Large intestine (tissue), 3 donors: ENCODE data around the gene PC. TPM values are rescaled to one million over a fixed set of nuclear protein-coding genes. Genes with fewer than 3 reads are reported as not detected.
A peak's percentile ranks its signal among the peaks of the same experiment; 100 is the strongest.

ENCODE experiments used
- DNase-seq, 2 donors: peaks; one replicate each; pipeline versions ENCODE4 v3.0.0 to v3.0.0-alpha.2; 2013
- H3K27ac ChIP-seq: one replicate; pipeline ENCODE4 v1.5.1; 2013; ENCODE audit warnings: low read length
- H3K27me3 ChIP-seq: 2 replicates; pipeline ENCODE4 v1.6.1; 2013; ENCODE audit warnings: low read length; ENCODE audit not compliant: control insufficient read depth, insufficient read depth
- H3K36me3 ChIP-seq: 2 replicates; pipeline ENCODE4 v1.6.1; 2013; ENCODE audit warnings: low read length; ENCODE audit not compliant: control insufficient read depth, insufficient read depth
- H3K4me1 ChIP-seq: one replicate; pipeline ENCODE4 v1.6.1; 2013; ENCODE audit warnings: low read length; ENCODE audit not compliant: control insufficient read depth, insufficient read depth
- H3K4me3 ChIP-seq: one replicate; pipeline ENCODE4 v1.5.1; 2013; ENCODE audit warnings: low read length
- H3K9me3 ChIP-seq: one replicate; pipeline ENCODE4 v1.6.1; 2013; ENCODE audit warnings: mild to moderate bottlenecking, low read depth, low read length, moderate library complexity; ENCODE audit not compliant: control insufficient read depth
- WGBS: methylation state at CpG from one replicate; pipeline ENCODE4 v1.1.5; 2013; ENCODE audit warnings: low lambda C conversion rate; ENCODE audit not compliant: insufficient coverage; 5-methylcytosine and 5-hydroxymethylcytosine counted together
- polyA plus RNA-seq: library from polyadenylated mRNA; unstranded; fragments of 120-200 nt; gene quantifications from one replicate; pipeline ENCODE4 v1.2.1, GENCODE V29; 2013

Gene PC
- polyA plus RNA-seq, 1 donor = 12.5 TPM

GRCh38 chr11:66878474-66878873 lies 79.7 kb downstream of the PC start:
- no peaks in the 10 kb centered on the region for H3K36me3 ChIP-seq
- peaks cover 2% of the 10 kb centered on the region for H3K9me3 ChIP-seq
- WGBS = no CpG with 5 or more reads among the region's 12 CpGs
- no peaks in the 10 kb centered on the region for H3K27me3 ChIP-seq
- no peak for DNase-seq
- peaks cover 6% of the 10 kb centered on the region for H3K4me1 ChIP-seq
- H3K4me3 ChIP-seq = no peak overlapping the region
- no peak overlapping the region for H3K27ac ChIP-seq

- Histone ChIP-seq H3K27ac (no peak overlapping the region), H3K4me1 (peaks cover 4% of the 10 kb centered on the region), H3K9me3 (peaks cover 2% of the 10 kb centered on the region), H3K27me3 (no peaks in the 10 kb centered on the region), H3K36me3 (no peaks in the 10 kb centered on the region), H3K4me3 (no peak overlapping the region)
- 88% methylated on average over 2 of the region's 9 CpGs for WGBS
- no peak for DNase-seq
These were observed 80.4 kb downstream of the PC start for GRCh38 chr11:66877588-66878385.

GRCh38 chr11:66875378-66875777 lies 82.8 kb downstream of the PC start:
- H3K4me1 ChIP-seq = peaks cover 4% of the 10 kb centered on the region

DNA sequence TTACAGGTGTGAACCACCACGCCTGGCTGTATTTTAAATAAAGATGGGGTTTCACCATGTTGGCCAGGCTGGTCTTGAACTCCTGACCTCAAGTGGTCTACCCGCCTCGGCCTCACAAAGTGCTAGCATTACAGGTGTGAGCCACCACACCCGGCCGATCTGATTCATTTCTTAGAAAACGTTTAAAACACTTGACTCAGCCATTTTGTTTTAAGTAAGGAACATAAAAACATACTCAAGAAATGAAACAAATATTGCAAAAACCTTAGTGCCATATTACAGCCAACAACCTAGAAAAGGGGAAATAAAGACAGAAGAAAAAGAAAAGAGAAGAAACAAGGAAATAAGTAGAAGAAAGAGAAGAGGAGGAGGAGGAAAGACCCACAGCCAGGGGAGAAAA lies 84.0 kb downstream of the PC start:
- peaks cover 14% of the 10 kb centered on the region for H3K36me3 ChIP-seq
- no CpG with 5 or more reads among the region's 6 CpGs for WGBS
- no peak for DNase-seq

More at GRCh38 chr11:66875378-66875777, 82.8 kb downstream of the PC start:
- no CpG with 5 or more reads among the region's 13 CpGs for WGBS
- no peak overlapping the region for H3K4me3 ChIP-seq
- peaks cover 2% of the 10 kb centered on the region for H3K9me3 ChIP-seq
- no peak overlapping the region for H3K27ac ChIP-seq
- no peaks in the 10 kb centered on the region for H3K27me3 ChIP-seq
- DNase-seq = no peak
- peaks cover 8% of the 10 kb centered on the region for H3K36me3 ChIP-seq

DNA sequence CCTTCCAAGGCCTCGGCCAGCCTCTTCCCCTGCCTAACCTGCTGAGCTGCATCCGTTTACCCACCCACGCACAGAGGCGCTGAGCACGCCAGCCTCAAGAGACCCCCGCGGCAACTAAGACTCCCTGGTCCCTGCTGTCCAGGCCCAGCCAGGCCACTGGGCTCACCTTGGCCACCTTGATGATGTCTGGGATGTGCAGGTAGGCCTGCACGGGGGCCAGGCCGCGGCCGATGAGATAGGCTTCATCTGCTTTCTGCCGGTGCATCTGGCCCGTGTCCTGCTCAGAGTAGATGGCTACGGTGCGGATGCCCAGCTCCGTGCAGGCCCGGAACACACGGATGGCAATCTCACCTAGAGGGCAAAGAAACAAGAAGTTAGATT lies 86.7 kb downstream of the PC start:
- peaks cover 3% of the 10 kb centered on the region for H3K4me1 ChIP-seq
- no peaks in the 10 kb centered on the region for H3K27me3 ChIP-seq
- H3K9me3 ChIP-seq = peaks cover 2% of the 10 kb centered on the region
- peaks cover 14% of the 10 kb centered on the region for H3K36me3 ChIP-seq
- H3K4me3 ChIP-seq = no peak overlapping the region
- WGBS = no CpG with 5 or more reads among the region's 18 CpGs
- DNase-seq = no peak
- H3K27ac ChIP-seq = no peak overlapping the region

More for the DNA sequence above, 84.0 kb downstream of the PC start:
- Histone ChIP-seq H3K27ac (no peak overlapping the region), H3K9me3 (peaks cover 2% of the 10 kb centered on the region), H3K4me3 (no peak overlapping the region), H3K27me3 (no peaks in the 10 kb centered on the region), H3K4me1 (peaks cover 4% of the 10 kb centered on the region)

GRCh38 chr11:66870616-66871520 lies 87.3 kb downstream of the PC start:
- Histone ChIP-seq H3K4me3 (no peak overlapping the region), H3K27me3 (no peaks in the 10 kb centered on the region), H3K9me3 (peaks cover 2% of the 10 kb centered on the region), H3K4me1 (peaks cover 3% of the 10 kb centered on the region), H3K27ac (no peak overlapping the region), H3K36me3 (peaks cover 14% of the 10 kb centered on the region)
- DNase-seq = no peak
- no CpG with 5 or more reads among the region's 39 CpGs for WGBS

DNA sequence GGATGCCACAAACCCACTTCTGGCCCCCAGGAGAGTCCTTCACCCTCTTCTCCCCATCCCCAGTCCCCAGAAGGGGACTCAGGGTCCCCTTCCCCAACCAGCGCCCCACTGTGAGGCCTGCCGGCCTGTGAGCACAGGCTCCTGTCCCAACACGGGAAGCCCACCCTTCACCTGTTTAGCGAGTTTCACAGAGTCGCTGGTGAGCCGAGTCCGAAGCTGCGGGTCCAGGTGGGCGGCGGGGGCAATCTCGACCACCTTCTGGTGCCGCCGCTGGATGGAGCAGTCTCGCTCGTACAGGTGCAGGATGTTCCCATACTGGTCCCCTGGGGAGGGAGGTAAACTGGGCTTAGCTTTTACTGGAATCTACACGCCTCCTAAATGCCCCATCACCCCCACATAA lies 88.1 kb downstream of the PC start:
- DNase-seq = no peak
- peaks cover 3% of the 10 kb centered on the region for H3K4me1 ChIP-seq
- H3K27ac ChIP-seq = no peak overlapping the region
- WGBS = no CpG with 5 or more reads among the region's 16 CpGs
- H3K4me3 ChIP-seq = no peak overlapping the region
- H3K9me3 ChIP-seq = no peaks in the 10 kb centered on the region
- no peaks in the 10 kb centered on the region for H3K27me3 ChIP-seq
- H3K36me3 ChIP-seq = peaks cover 14% of the 10 kb centered on the region

GRCh38 chr11:66869567-66869870 lies 88.7 kb downstream of the PC start:
- peaks cover 14% of the 10 kb centered on the region for H3K36me3 ChIP-seq
- no peak for DNase-seq
- H3K9me3 ChIP-seq = no peaks in the 10 kb centered on the region
- H3K27ac ChIP-seq = no peak overlapping the region
- WGBS = no CpG with 5 or more reads among the region's 9 CpGs
- H3K4me3 ChIP-seq = no peak overlapping the region
- no peaks in the 10 kb centered on the region for H3K27me3 ChIP-seq
- peaks cover 3% of the 10 kb centered on the region for H3K4me1 ChIP-seq

DNA sequence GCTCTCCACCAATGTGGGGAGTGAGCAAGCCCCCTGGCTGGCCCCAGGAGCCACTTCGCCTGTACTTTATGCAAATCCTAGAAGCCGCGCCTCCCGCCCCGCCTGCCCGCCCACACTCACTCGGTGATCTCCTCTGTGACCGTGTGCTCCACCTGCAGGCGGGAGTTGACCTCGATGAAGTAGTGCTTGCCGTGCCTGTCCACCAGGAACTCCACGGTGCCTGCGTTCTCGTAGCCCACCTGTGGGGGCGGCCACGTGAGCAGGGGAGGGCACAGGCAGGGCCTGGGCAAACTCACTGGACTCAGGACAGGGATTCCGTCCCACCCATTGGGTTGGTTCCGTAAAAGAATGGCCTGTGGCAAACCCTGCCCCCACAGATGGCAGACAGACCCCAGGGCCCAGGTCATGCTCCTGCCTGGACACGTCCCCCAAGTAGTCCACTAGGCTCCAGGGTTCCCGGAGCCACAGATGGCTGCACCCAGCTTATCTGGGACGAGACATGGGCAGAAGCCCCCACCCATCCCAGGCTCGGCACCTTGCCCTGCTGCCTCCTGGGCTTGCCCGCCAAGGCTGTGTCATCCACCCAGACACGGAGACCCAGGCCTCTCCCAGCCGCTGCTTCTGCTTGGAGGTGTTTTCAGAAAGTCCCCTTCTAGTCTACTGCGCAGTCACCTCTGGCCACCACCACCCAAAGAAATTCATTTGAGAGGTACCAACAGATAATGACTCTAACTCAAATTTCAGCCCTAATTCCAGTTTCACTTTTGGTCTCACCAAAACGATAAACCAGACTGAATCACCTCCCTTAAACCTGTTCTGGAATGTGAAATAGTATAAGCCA lies 89.2 kb downstream of the PC start:
- Histone ChIP-seq H3K36me3 (peaks cover 14% of the 10 kb centered on the region), H3K4me3 (no peak overlapping the region), H3K27me3 (no peaks in the 10 kb centered on the region), H3K9me3 (no peaks in the 10 kb centered on the region), H3K4me1 (peaks cover 3% of the 10 kb centered on the region), H3K27ac (no peak overlapping the region)
- WGBS = 80% methylated on average over 1 of the region's 27 CpGs
- DNase-seq = peak; percentile 54 to 69
